Measurements from ENCODE around the gene MKLN1.
"Not testable (repeated sequence)": the region's sequence is repeated elsewhere in the genome, so short reads cannot be mapped to it uniquely, and the experiment has no call there.

Gene MKLN1

GRCh38 chr7:131327626-131328376 is at the start of gene MKLN1:
TSS of gene MKLN1 (plus strand) at chr7:131327876. CDS start at chr7:131327900, 24 bp downstream.
- DNase-seq (ENCODE audit: low read depth), result peak; percentile 87

- DNase-seq (ENCODE audit: low read depth), result no peak
Observed at GRCh38 chr7:131279044-131279443, 48.6 kb upstream of the MKLN1 start.

- no peak for DNase-seq (ENCODE audit: low read depth)
Observed at GRCh38 chr7:131281266-131282048, 46.2 kb upstream of the MKLN1 start.

- no peak for DNase-seq (ENCODE audit: low read depth)
Observed at GRCh38 chr7:131284702-131285419, 42.8 kb upstream of the MKLN1 start.

- DNase-seq (ENCODE audit: low read depth), result no peak
Observed at GRCh38 chr7:131285556-131285955, 42.1 kb upstream of the MKLN1 start.

GRCh38 chr7:131288450-131288849 is 39.2 kb upstream of the MKLN1 start:
- DNase-seq (ENCODE audit: low read depth), result no peak

GRCh38 chr7:131289051-131289450 is 38.6 kb upstream of the MKLN1 start:
- DNase-seq (ENCODE audit: low read depth), result no peak

- no peak for DNase-seq (ENCODE audit: low read depth)
Observed at GRCh38 chr7:131292141-131292905, 35.4 kb upstream of the MKLN1 start.

GRCh38 chr7:131293018-131293417 is 34.7 kb upstream of the MKLN1 start:
- no peak for DNase-seq (ENCODE audit: low read depth)

- no peak for DNase-seq (ENCODE audit: low read depth)
Observed at GRCh38 chr7:131294553-131294952, 33.1 kb upstream of the MKLN1 start.

GRCh38 chr7:131298608-131298992 is 29.1 kb upstream of the MKLN1 start:
- DNase-seq (ENCODE audit: low read depth), result no peak

GRCh38 chr7:131299074-131299473 is 28.6 kb upstream of the MKLN1 start:
- DNase-seq (ENCODE audit: low read depth), result no peak

GRCh38 chr7:131300078-131300477 is 27.6 kb upstream of the MKLN1 start:
- DNase-seq (ENCODE audit: low read depth), result no peak

- DNase-seq (ENCODE audit: low read depth), result no peak
Observed at GRCh38 chr7:131300572-131301466, 26.9 kb upstream of the MKLN1 start.

- no peak for DNase-seq (ENCODE audit: low read depth)
Observed at GRCh38 chr7:131302446-131302845, 25.2 kb upstream of the MKLN1 start.

- DNase-seq (ENCODE audit: low read depth), result no peak
Observed at GRCh38 chr7:131302876-131303707, 24.6 kb upstream of the MKLN1 start.

- DNase-seq (ENCODE audit: low read depth), result no peak
Observed at GRCh38 chr7:131305152-131305551, 22.5 kb upstream of the MKLN1 start.

GRCh38 chr7:131306041-131306440 is 21.6 kb upstream of the MKLN1 start:
- DNase-seq (ENCODE audit: low read depth), result not testable (repeated sequence)

GRCh38 chr7:131306777-131307176 is 20.9 kb upstream of the MKLN1 start:
- no peak for DNase-seq (ENCODE audit: low read depth)

GRCh38 chr7:131307627-131308026 is 20.0 kb upstream of the MKLN1 start:
- DNase-seq (ENCODE audit: low read depth), result no peak
